Pancreas (tissue), 10 donors: Measurements from ENCODE around the gene HSD17B4. TPM values are rescaled to one million over a fixed set of nuclear protein-coding genes. Genes with fewer than 3 reads are reported as not detected.
"Not testable (repeated sequence)": the region's sequence is repeated elsewhere in the genome, so short reads cannot be mapped to it uniquely, and the experiment has no call there.

Experiments used
- ATAC-seq, 4 donors: fragments of 200-7000 bp; cut with Tn5 transposase; one replicate each; pipeline versions ENCODE4 v1.8.0 to v1.9.1; 2020; ENCODE audit warnings: mild to moderate bottlenecking in 4 of 4, moderate library complexity in 4 of 4
- DNase-seq, 6 donors: peaks; one replicate each; pipeline ENCODE4 v3.0.0-alpha.2; 2020
- FAIRE-seq: peaks from 2 replicates; lab custom pipeline; 2012; peaks lifted over from hg19 to GRCh38; lab: Jason Lieb, UNC
- H3K27ac ChIP-seq, 4 donors: fragments of 200-600 bp; sonication (generic); 1 replicate in 3 of 4; 2 replicates in 1 of 4; pipeline versions ENCODE4 v1.5.0 to v1.8.0; 2020
- H3K27me3 ChIP-seq, 4 donors: fragments of 200-600 bp; one replicate each; pipeline ENCODE4 v1.8.0; 2021
- H3K36me3 ChIP-seq, 3 donors: fragments of 200-600 bp; sonication (generic) in 1 of 3; one replicate each; pipeline versions ENCODE4 v1.5.0 to v1.8.0; 2020 to 2021
- H3K4me1 ChIP-seq, 3 donors: fragments of 200-600 bp; one replicate each; pipeline ENCODE4 v1.8.0; 2021
- H3K4me3 ChIP-seq, 4 donors: fragments of 200-600 bp; sonication (generic) in 2 of 4; one replicate each; pipeline versions ENCODE4 v1.5.0 to v1.8.0; 2020 to 2021
- H3K9me3 ChIP-seq, 4 donors: fragments of 200-600 bp; one replicate each; pipeline ENCODE4 v1.8.0; 2021
- WGBS, 2 donors: extraction: QIAGEN DNeasy Blood & Tissue Kit; methylation state at CpG; one replicate each; pipeline ENCODE4 v1.1.7; 2013; 5-methylcytosine and 5-hydroxymethylcytosine counted together
- intact Hi-C, 3 donors: fragments of 100-400 bp; cut with DNase I; formaldehyde crosslinking; loops; one replicate each; pipeline versions ENCODE4 v1.11.1 to v1.14.2; 2022
- polyA plus RNA-seq, 2 donors: library from polyadenylated mRNA; stranded (reverse); fragments of 200-250 nt; gene quantifications; one replicate each; pipeline ENCODE4 v1.2.3, GENCODE V29; 2013
- total RNA-seq, 6 donors: library from RNA; stranded (reverse); fragmentation: NEBNext Ultra II Directional in 4 of 6; extraction: Animal tissue kit (Norgen Biotek cat#: 25700) in 4 of 6; gene quantifications; one replicate each; pipeline versions ENCODE4 v1.2.1 to v1.2.4, GENCODE V29; 2021 to 2023
- TF ChIP-seq, protein P1 (sequence below), 4 donors: fragments of 200-600 bp; sonication (generic) in 3 of 4; IDR thresholded peaks; one replicate each; pipeline versions ENCODE4 v1.5.0 to v1.8.0; 2021; ENCODE audit warnings: antibody characterized with exemption in 4 of 4
- donor health status: healthy with polysubstance abuse.
- donor health status: DM: no; HTN: no; CAD: no; lungs with moderate emphysema.
- donor health status: DM: no; HTN: no; CAD: no.
- donor health status: control.
- donor health status: control.
- donor health status: Bipolar disorder and iron deficiency.
- donor health status: DM: yes; HTN: yes; CAD: no.
- donor health status: DM: no; HTN: no; CAD: no.
- donor health status: DM: no; HTN: no; CAD: no.
- donor health status: DM: yes; HTN: yes; CAD: no.

The HSD17B4 gene
- total and polyA plus RNA-seq, 8 donors: 120 to 152 (median 130) TPM

GRCh38 chr5:119483155-119483554 lies 30.9 kb downstream of the HSD17B4 start:
- intact Hi-C loops: no loop called here
- no peak for ATAC-seq
- H3K27me3 ChIP-seq: no peaks in the 10 kb centered on the region
- peaks cover 0 to 8% (median 0%) of the 10 kb centered on the region in 3 donors for H3K36me3 ChIP-seq
- no peak overlapping the region for H3K27ac ChIP-seq
- H3K4me3 ChIP-seq: no peak overlapping the region
- WGBS, 2 donors: 83 to 91% methylated on average over 1 of the region's 1 CpG
- no peaks in the 10 kb centered on the region for H3K9me3 ChIP-seq
- peaks cover 0 to 13% (median 0%) of the 10 kb centered on the region in 3 donors for H3K4me1 ChIP-seq
- DNase-seq: no peak
- no peak for FAIRE-seq
- TF ChIP-seq, protein P1, sequence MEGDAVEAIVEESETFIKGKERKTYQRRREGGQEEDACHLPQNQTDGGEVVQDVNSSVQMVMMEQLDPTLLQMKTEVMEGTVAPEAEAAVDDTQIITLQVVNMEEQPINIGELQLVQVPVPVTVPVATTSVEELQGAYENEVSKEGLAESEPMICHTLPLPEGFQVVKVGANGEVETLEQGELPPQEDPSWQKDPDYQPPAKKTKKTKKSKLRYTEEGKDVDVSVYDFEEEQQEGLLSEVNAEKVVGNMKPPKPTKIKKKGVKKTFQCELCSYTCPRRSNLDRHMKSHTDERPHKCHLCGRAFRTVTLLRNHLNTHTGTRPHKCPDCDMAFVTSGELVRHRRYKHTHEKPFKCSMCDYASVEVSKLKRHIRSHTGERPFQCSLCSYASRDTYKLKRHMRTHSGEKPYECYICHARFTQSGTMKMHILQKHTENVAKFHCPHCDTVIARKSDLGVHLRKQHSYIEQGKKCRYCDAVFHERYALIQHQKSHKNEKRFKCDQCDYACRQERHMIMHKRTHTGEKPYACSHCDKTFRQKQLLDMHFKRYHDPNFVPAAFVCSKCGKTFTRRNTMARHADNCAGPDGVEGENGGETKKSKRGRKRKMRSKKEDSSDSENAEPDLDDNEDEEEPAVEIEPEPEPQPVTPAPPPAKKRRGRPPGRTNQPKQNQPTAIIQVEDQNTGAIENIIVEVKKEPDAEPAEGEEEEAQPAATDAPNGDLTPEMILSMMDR (IDR thresholded peaks at IDR 0.05): no peak

- FAIRE-seq: no peak
- Histone ChIP-seq H3K36me3 (peaks cover 0 to 9% (median 0%) of the 10 kb centered on the region in 3 donors), H3K9me3 (no peaks in the 10 kb centered on the region), H3K4me3 (no peak overlapping the region), H3K4me1 (peaks cover 0 to 13% (median 0%) of the 10 kb centered on the region in 3 donors), H3K27me3 (no peaks in the 10 kb centered on the region), H3K27ac (no peak overlapping the region)
- TF ChIP-seq, protein P1 (IDR thresholded peaks at IDR 0.05): no peak
- ATAC-seq: no peak
- intact Hi-C loops: no loop called here
- 97 to 99% methylated on average over 4 of the region's 4 CpGs for WGBS, 2 donors
- no peak for DNase-seq
These were observed 32.6 kb downstream of the HSD17B4 start for GRCh38 chr5:119484884-119485283.

GRCh38 chr5:119501671-119502179 lies 49.4 kb downstream of the HSD17B4 start:
- no peaks in the 10 kb centered on the region for H3K9me3 ChIP-seq
- no peak for DNase-seq
- H3K27me3 ChIP-seq: no peaks in the 10 kb centered on the region
- 72 to 76% methylated on average over 2 of the region's 2 CpGs for WGBS, 2 donors
- H3K36me3 ChIP-seq: peaks cover 0 to under 1% (median 0%) of the 10 kb centered on the region in 3 donors
- intact Hi-C loops: no loop called here
- TF ChIP-seq, protein P1 (IDR thresholded peaks at IDR 0.05): no peak
- no peak for FAIRE-seq
- H3K4me3 ChIP-seq: no peak overlapping the region
- ATAC-seq: no peak
- no peaks in the 10 kb centered on the region for H3K4me1 ChIP-seq
- H3K27ac ChIP-seq: no peak overlapping the region

GRCh38 chr5:119503939-119504338 lies 51.6 kb downstream of the HSD17B4 start:
- ATAC-seq, H3K4me3 ChIP-seq, DNase-seq, FAIRE-seq, intact Hi-C loops, H3K4me1 ChIP-seq, H3K27me3 ChIP-seq, H3K36me3 ChIP-seq, H3K9me3 ChIP-seq, H3K27ac ChIP-seq: not testable (repeated sequence)
- 87 to 98% methylated on average over 4 of the region's 4 CpGs for WGBS, 2 donors

- peaks cover 0 to 53% (median 6%) of the 10 kb centered on the region in 3 donors for H3K36me3 ChIP-seq
These were observed 60.0 kb downstream of the HSD17B4 start for GRCh38 chr5:119512277-119512676.

More at GRCh38 chr5:119512277-119512676, 60.0 kb downstream of the HSD17B4 start:
- FAIRE-seq (no peak), ATAC-seq (no peak), DNase-seq (no peak)
- Histone ChIP-seq H3K9me3 (no peaks in the 10 kb centered on the region), H3K4me3 (no peak overlapping the region), H3K4me1 (no peaks in the 10 kb centered on the region), H3K27me3 (no peaks in the 10 kb centered on the region), H3K27ac (no peak overlapping the region)
- TF ChIP-seq, protein P1 (IDR thresholded peaks at IDR 0.05): no peak
- WGBS, 2 donors: 86 to 88% methylated on average over 1 of the region's 1 CpG
- intact Hi-C loops: no loop called here
